Stimulated activated memory B cell treated with anti-CD40 and anti-IgM and Interleukin-4, amounts not matched to agents 10 μg/mL and 1 μg/mL and 100 μg/mL, for 72 hours (primary cell): ENCODE data around the gene CDH10.

Experiments used
- ATAC-seq: fragments of 150-1000 bp; cut with Tn5 transposase; 2 replicates; pipeline ENCODE4 v1.10.0; 2021
- H3K27ac Mint-ChIP-seq: one replicate; pipeline ENCODE4 v1.8.0; 2022; ENCODE audit warnings: mild to moderate bottlenecking, mixed read lengths
- H3K27me3 Mint-ChIP-seq: one replicate; pipeline ENCODE4 v1.8.0; 2022; ENCODE audit warnings: mixed read lengths
- H3K36me3 Mint-ChIP-seq: one replicate; pipeline ENCODE4 v1.8.0; 2022; ENCODE audit warnings: mixed read lengths
- H3K4me1 Mint-ChIP-seq: one replicate; pipeline ENCODE4 v1.8.0; 2022; ENCODE audit warnings: mixed read lengths
- H3K4me3 Mint-ChIP-seq: one replicate; pipeline ENCODE4 v1.8.0; 2022; ENCODE audit warnings: mild to moderate bottlenecking, moderate library complexity, mixed read lengths
- H3K9me3 Mint-ChIP-seq: one replicate; pipeline ENCODE4 v1.8.0; 2022; ENCODE audit warnings: mixed read lengths

The CDH10 gene

DNA sequence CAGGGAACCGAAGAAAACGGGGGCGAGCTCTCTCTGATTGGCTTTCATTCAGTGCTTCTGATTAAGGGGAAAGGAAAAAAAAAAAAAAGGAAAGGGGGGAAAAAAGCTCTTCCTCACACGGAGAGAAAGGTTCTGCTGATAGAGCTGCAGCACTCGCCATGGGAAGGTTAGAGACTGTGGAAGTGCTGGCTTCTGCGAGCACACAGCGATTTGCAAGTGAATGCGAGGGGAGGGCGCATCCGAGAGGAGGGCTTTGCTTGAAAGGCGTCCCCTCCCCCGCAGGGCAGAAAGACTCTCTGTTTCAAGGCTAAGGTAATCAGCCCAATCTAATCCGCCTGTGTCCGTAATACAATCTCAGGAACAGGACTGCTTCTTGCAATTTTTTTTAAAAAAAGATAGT, at the start of gene CDH10:
Gene CDH10, minus strand, starts transcription at position 218 of the 400 bp plus-strand sequence. CDS start 51,488 bp downstream, outside the sequence.
- no peaks in the 10 kb centered on the region for H3K36me3 Mint-ChIP-seq
- H3K9me3 Mint-ChIP-seq = no peaks in the 10 kb centered on the region
- no peak within 1 kb of the TSS for H3K4me3 Mint-ChIP-seq
- H3K27me3 Mint-ChIP-seq = no peaks in the 10 kb centered on the region
- no peaks in the 10 kb centered on the region for H3K4me1 Mint-ChIP-seq
- no peak within 1 kb of the TSS for H3K27ac Mint-ChIP-seq
- ATAC-seq = no peak

DNA sequence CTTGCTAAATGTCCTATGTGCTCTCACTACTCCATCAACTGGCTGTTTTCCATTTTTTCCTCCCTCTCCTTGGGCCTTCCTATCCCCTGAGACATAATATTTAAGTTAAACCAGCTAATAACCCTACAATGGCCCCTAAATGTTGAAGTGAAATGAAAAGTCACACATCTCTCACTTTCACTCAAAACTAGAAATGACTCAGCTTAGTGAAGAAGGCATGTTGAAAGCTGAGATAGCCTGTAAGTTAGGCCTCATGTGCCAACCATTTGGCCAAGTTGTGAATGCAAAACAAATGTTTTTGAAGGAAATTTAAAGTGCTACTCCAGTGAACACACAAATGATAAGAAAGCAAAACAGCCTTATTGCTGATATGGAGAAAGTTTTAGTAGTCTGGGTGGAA, 48.8 kb upstream of the CDH10 start:
- Mint-ChIP-seq H3K36me3 (no peaks in the 10 kb centered on the region), H3K27me3 (no peaks in the 10 kb centered on the region), H3K4me1 (no peaks in the 10 kb centered on the region), H3K9me3 (peaks cover 13% of the 10 kb centered on the region), H3K4me3 (no peak overlapping the region), H3K27ac (no peak overlapping the region)
- ATAC-seq = no peak

DNA sequence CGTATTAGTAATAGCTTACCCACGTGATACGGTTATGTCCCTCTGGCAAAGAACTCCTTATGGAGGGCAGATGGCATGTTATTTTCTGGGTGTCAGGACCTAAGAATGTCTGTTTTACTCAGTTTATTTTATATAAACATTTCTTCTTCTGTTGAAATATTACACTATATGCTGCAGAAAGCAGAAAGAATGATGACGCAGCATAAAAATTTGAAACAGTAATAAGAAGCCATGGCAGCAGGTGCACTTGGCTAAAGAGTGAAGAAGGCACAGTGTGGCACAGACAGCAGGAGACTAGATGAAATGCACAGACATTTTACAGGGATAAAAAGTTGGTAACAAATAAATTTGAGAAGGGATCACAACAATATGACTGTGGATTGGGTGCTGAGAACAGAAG, 46.3 kb upstream of the CDH10 start:
- peaks cover 10% of the 10 kb centered on the region for H3K9me3 Mint-ChIP-seq
- H3K36me3 Mint-ChIP-seq = no peaks in the 10 kb centered on the region
- H3K27ac Mint-ChIP-seq = no peak overlapping the region
- no peaks in the 10 kb centered on the region for H3K27me3 Mint-ChIP-seq
- no peak for ATAC-seq
- no peak overlapping the region for H3K4me3 Mint-ChIP-seq
- H3K4me1 Mint-ChIP-seq = no peaks in the 10 kb centered on the region

DNA sequence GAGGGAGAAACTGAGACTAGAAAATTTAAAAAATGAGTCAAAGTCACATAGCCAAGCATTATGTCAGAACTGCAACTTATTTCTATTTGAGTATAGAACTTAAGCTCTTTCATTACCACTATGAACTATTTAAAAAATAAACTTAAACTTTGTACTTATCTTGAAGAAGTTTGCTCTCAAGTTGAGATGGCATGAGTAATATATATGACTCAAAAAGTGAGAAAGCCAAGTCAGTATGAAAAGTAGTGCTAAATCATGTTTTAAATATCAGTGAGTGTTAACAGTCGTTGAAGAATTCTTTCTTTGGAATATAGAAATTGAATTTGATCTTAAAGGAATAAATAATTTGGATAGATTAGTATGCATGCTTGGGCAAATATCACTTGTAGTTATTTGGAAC, 36.3 kb upstream of the CDH10 start:
- no peak for ATAC-seq
- no peak overlapping the region for H3K4me3 Mint-ChIP-seq
- peaks cover 10% of the 10 kb centered on the region for H3K9me3 Mint-ChIP-seq
- no peaks in the 10 kb centered on the region for H3K36me3 Mint-ChIP-seq
- no peaks in the 10 kb centered on the region for H3K27me3 Mint-ChIP-seq
- no peak overlapping the region for H3K27ac Mint-ChIP-seq
- no peaks in the 10 kb centered on the region for H3K4me1 Mint-ChIP-seq

- Mint-ChIP-seq H3K4me1 (no peaks in the 10 kb centered on the region), H3K36me3 (no peaks in the 10 kb centered on the region), H3K9me3 (peaks cover 2% of the 10 kb centered on the region), H3K27ac (no peak overlapping the region), H3K27me3 (no peaks in the 10 kb centered on the region), H3K4me3 (no peak overlapping the region)
- no peak for ATAC-seq
Measured at GRCh38 chr5:24668050-24668449, 23.3 kb upstream of the CDH10 start.

- Mint-ChIP-seq H3K4me1 (no peaks in the 10 kb centered on the region), H3K9me3 (no peaks in the 10 kb centered on the region), H3K27me3 (no peaks in the 10 kb centered on the region), H3K36me3 (no peaks in the 10 kb centered on the region), H3K27ac (no peak overlapping the region), H3K4me3 (no peak overlapping the region)
- no peak for ATAC-seq
Measured at GRCh38 chr5:24649531-24649930, 4.8 kb upstream of the CDH10 start.

- Mint-ChIP-seq H3K27ac (no peak overlapping the region), H3K9me3 (no peaks in the 10 kb centered on the region), H3K27me3 (no peaks in the 10 kb centered on the region), H3K4me1 (no peaks in the 10 kb centered on the region), H3K4me3 (no peak overlapping the region), H3K36me3 (no peaks in the 10 kb centered on the region)
- ATAC-seq = no peak
Measured at GRCh38 chr5:24646915-24647314, 2.1 kb upstream of the CDH10 start.

DNA sequence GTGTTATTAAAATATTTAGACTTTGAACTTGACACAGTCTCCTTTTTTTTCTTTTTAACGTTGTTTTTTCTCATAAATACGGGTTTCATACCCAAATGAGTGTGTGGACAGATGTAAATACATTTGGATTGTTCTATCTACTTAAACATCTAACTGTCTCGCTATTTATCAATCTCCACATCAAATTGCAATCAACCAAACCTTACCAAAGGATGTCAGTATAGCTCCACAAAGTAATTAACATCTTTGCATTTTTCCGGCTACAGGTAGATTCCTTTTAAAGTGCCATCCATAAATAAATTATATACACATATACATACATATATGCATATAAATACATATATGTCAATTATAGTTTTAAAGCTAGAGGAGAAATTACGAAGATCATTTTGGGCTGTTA, 705 bp upstream of the CDH10 start:
- H3K4me1 Mint-ChIP-seq = no peaks in the 10 kb centered on the region
- H3K36me3 Mint-ChIP-seq = no peaks in the 10 kb centered on the region
- H3K27ac Mint-ChIP-seq = no peak overlapping the region
- no peaks in the 10 kb centered on the region for H3K27me3 Mint-ChIP-seq
- no peak overlapping the region for H3K4me3 Mint-ChIP-seq
- H3K9me3 Mint-ChIP-seq = no peaks in the 10 kb centered on the region
- ATAC-seq = no peak

- no peak overlapping the region for H3K27ac Mint-ChIP-seq
- no peak for ATAC-seq
- H3K27me3 Mint-ChIP-seq = no peaks in the 10 kb centered on the region
- no peaks in the 10 kb centered on the region for H3K4me1 Mint-ChIP-seq
- no peaks in the 10 kb centered on the region for H3K36me3 Mint-ChIP-seq
- H3K9me3 Mint-ChIP-seq = no peaks in the 10 kb centered on the region
- H3K4me3 Mint-ChIP-seq = no peak overlapping the region
Measured at GRCh38 chr5:24643880-24644279, 898 bp downstream of the CDH10 start.

DNA sequence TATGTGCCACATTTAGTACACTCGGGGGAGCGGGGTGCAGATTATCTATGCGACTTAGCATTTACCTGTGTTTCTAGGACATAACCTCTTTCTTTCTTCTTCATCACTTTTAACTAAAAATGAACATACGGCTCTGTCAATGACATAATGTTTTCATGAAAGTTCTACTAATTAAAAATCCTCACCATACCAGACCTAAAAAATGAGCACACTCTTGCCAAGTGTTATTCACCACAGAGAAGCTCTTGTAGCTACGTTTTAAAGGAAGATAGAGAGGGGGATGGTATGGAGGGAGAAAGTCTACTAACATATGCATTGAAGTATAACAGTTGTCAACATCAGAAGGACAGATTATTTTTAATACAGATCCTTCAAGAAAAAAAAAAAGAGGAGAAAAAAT, 1.6 kb downstream of the CDH10 start:
- no peak overlapping the region for H3K27ac Mint-ChIP-seq
- H3K4me1 Mint-ChIP-seq = no peaks in the 10 kb centered on the region
- no peaks in the 10 kb centered on the region for H3K9me3 Mint-ChIP-seq
- no peak overlapping the region for H3K4me3 Mint-ChIP-seq
- no peaks in the 10 kb centered on the region for H3K36me3 Mint-ChIP-seq
- no peak for ATAC-seq
- H3K27me3 Mint-ChIP-seq = no peaks in the 10 kb centered on the region

DNA sequence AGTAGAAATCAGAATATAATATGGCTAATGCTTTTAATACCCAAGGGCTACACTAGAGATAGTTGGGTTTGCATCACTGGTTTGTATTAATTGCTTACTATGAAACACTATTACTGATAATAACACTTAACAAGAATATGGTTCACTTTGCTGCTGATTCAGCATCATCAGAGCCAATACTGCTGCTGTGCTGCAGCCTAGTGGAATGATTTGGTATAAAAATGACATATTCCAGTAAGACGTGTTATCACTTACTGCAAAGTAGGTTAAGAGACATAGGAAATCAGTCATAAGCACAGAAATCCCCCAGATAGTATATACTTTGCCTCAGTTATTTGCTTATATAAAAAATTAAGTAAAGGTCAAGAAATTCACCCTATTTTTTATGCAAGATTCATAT, 2.8 kb downstream of the CDH10 start:
- Mint-ChIP-seq H3K36me3 (no peaks in the 10 kb centered on the region), H3K4me1 (no peaks in the 10 kb centered on the region), H3K9me3 (no peaks in the 10 kb centered on the region), H3K27ac (no peak overlapping the region), H3K27me3 (no peaks in the 10 kb centered on the region), H3K4me3 (no peak overlapping the region)
- ATAC-seq = no peak

GRCh38 chr5:24635209-24635608, 9.6 kb downstream of the CDH10 start:
- Mint-ChIP-seq H3K36me3 (no peaks in the 10 kb centered on the region), H3K4me3 (no peak overlapping the region), H3K4me1 (no peaks in the 10 kb centered on the region), H3K27ac (no peak overlapping the region), H3K9me3 (no peaks in the 10 kb centered on the region), H3K27me3 (no peaks in the 10 kb centered on the region)
- no peak for ATAC-seq

DNA sequence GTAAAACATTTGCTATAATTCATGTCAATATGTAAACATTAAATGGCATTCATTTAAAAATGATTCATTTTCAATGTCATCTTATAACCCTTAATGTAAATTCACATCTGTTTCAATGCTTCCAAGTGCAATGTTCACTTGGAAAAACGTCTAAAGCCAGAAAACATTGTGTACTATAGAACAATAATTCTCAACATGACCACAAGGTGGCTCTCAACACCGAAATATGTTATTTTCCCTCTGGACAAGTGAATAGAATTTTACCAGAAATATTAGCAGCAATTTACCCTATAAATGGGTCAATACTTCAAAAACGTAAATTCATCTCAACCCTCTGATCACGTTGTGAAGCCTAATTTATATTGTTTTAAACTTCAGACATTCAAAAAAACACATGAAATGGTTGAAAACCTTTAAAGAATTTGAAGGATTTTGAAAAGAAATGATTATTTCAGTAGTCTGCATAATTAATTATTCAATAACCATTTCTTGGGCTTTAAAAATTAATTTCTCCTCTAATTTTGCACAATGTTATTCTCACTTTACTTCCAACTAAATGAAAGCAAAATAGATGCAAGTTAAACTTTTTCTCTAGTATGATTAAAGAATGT, 11.0 kb downstream of the CDH10 start:
- Mint-ChIP-seq H3K9me3 (no peaks in the 10 kb centered on the region), H3K4me3 (no peak overlapping the region), H3K27me3 (no peaks in the 10 kb centered on the region), H3K27ac (no peak overlapping the region), H3K4me1 (no peaks in the 10 kb centered on the region), H3K36me3 (no peaks in the 10 kb centered on the region)
- no peak for ATAC-seq

GRCh38 chr5:24632353-24632752, 12.4 kb downstream of the CDH10 start:
- Mint-ChIP-seq H3K4me3 (no peak overlapping the region), H3K4me1 (no peaks in the 10 kb centered on the region), H3K9me3 (no peaks in the 10 kb centered on the region), H3K27ac (no peak overlapping the region), H3K36me3 (no peaks in the 10 kb centered on the region), H3K27me3 (no peaks in the 10 kb centered on the region)
- no peak for ATAC-seq

DNA sequence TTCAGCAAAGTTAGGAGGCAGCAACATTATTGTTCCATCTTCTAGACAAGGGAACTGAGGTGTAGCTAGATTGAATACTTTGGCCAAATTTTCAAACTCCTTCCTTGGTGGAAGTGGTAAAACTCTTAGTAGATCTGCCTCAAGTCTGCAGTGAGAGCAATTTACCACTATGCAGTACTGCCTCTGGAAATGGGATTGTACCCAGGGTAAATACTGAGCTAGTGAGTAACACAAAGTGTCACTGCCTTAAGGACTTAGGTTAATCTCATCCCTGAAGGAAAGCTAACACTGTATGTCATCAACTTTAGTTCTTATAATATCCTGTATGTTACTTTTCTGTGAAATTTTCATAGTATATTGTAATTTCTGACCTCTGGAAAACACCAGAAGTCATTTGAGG, 13.9 kb downstream of the CDH10 start:
- ATAC-seq = no peak
- H3K4me3 Mint-ChIP-seq = no peak overlapping the region
- H3K27ac Mint-ChIP-seq = no peak overlapping the region
- no peaks in the 10 kb centered on the region for H3K9me3 Mint-ChIP-seq
- H3K36me3 Mint-ChIP-seq = no peaks in the 10 kb centered on the region
- no peaks in the 10 kb centered on the region for H3K4me1 Mint-ChIP-seq
- H3K27me3 Mint-ChIP-seq = no peaks in the 10 kb centered on the region

- Mint-ChIP-seq H3K4me1 (no peaks in the 10 kb centered on the region), H3K36me3 (no peaks in the 10 kb centered on the region), H3K27me3 (no peaks in the 10 kb centered on the region), H3K9me3 (no peaks in the 10 kb centered on the region), H3K27ac (no peak overlapping the region), H3K4me3 (no peak overlapping the region)
- ATAC-seq = no peak
Measured at GRCh38 chr5:24629798-24630197, 15.0 kb downstream of the CDH10 start.

DNA sequence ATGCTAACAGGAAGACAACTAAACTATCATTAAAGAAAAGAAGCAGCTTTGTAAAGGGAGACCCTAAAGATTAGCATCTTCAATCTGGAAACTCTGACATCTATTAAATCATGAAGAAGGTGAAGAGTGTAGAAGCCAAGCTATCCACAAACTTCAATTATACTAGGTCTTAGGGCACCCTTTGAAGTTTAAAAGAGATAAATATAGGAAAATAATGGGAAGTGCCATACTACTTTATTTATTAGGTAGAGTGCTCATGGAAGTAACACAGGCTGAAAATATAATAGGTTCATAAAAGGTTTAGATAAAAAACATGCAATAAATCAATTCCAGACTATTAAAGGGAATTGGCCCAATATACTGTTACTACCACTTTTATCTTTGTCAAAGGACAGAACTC, 19.9 kb downstream of the CDH10 start:
- no peak for ATAC-seq
- Mint-ChIP-seq H3K36me3 (no peaks in the 10 kb centered on the region), H3K27me3 (no peaks in the 10 kb centered on the region), H3K9me3 (no peaks in the 10 kb centered on the region), H3K4me3 (no peak overlapping the region), H3K4me1 (no peaks in the 10 kb centered on the region), H3K27ac (no peak overlapping the region)
